Stimulated activated CD4-positive, alpha-beta T cell treated with anti-CD3 and anti-CD28 coated beads, Interleukin-1b, Interleukin-23, amount 100 ng/mL, for 48 hours (primary cell): ENCODE results near the gene SMPD1.
A peak's percentile ranks its signal among the peaks of the same experiment; 100 is the strongest.

Experiments
- DNase-seq: peaks from one replicate; pipeline ENCODE4 v3.0.0-alpha.2; 2020

SMPD1 gene

DNA sequence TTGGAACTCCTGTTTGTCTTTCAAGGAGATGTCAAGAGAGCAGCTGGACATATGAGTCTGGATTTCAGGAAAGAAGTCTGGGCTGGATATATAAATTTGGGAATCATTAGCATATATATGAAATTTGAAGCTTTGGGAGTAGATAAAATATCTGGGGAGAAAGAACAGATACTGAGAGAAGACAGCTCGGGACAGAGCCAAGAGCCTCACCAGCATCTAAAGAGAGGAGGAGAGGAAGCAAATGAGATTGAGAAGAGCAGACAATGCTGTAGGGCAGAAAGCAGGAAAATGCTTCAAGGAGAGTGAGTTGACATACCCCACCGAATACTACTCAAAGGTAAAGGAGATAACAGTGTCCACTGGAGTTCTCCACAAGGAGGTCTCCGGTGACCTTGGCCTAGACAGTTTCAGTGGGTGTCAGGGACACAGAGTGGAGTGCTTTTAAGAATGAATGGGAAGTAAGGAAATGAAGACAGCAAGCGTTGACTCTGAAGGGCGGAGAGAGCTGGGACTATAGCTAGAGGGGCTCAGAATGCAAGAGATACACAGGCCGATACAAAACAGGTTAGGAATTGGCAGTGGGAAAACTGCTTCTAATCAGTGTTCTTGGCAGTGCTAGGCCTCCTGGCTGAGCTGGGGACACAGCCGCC is 27.8 kb downstream of the SMPD1 start:
- no peak for DNase-seq

DNA sequence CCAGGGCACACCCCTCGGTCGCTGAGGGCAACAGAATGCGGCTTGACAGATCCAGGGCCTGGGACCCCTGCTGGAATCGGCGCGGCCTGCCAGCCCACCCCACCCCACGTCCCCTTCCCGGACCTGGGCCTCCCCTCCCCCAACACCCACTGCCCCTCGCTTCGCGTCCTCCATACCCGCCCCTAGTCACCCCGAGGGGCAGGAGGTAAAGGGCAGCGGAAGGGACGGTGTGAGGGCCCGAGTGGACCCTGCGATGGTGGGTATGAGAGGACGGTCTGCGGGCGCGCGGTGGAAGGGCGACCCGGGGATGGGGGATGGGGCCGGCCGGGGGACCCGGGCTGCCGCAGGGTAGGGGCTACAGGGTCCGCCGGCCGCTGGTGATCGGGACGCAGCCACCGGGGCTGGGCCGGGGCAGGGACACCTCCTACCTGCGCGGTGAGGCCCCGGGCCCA is 28.3 kb downstream of the SMPD1 start:
- no peak for DNase-seq

- DNase-seq: peak; percentile 57
Measured at GRCh38 chr11:6419009-6419631, 28.8 kb downstream of the SMPD1 start, which contains the start of gene APBB1. Gene APBB1 (minus strand): TSS chr11:6419094. CDS start chr11:6411347, 7,747 bp downstream.

GRCh38 chr11:6420677-6421076 is 30.4 kb downstream of the SMPD1 start:
- DNase-seq: no peak

DNA sequence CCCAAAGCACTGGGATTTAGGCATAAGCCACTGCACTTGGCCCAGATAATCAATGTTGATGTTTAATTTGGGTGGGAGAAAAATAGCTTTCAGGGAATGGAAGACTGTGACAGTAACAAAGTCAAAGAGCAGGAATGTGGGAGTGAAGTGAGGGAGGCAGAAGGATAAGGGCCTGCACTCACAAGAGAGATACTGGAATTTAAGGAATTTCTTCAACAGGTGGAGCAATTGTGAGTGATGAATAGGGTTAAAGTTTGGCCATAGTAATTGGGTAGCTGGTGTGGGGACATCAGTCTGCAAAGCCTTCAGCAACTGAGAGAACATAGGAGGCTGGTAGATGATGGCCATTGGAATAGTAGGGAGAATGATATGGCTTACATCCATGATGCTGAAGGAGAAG is 37.2 kb downstream of the SMPD1 start:
- DNase-seq: no peak

- DNase-seq: no peak
Measured at GRCh38 chr11:6431861-6432260, 41.6 kb downstream of the SMPD1 start.

DNA sequence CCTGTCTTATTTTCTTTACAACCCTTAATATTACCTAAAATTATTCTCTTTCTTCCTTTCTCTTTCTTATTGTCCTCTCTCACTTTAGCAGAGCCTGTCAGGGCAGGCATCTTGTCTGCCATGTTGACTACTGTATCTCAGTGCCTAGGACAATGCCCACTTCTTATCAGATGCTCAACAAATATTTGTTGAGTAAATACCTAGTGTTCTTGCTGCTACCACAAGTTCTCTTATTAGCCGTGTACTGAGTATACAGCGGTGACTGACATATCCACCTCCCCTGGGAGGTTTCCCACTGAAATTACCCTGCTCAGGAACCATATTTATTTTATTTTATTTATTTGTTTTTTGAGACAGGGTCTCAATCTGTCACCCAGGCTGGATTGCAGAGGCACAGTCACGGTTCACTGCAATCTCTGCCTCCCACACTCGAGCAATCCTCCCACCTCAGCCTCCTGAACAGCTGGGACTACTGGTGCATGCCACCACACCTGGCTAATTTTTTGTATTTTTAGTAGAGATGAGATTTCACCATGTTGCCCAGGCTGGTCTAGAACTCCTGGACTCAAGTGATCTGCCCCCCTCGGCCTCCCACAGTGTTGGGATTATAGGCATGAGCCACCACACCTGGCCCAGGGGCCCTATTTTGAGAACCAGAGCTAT is 43.9 kb downstream of the SMPD1 start:
- no peak for DNase-seq

DNA sequence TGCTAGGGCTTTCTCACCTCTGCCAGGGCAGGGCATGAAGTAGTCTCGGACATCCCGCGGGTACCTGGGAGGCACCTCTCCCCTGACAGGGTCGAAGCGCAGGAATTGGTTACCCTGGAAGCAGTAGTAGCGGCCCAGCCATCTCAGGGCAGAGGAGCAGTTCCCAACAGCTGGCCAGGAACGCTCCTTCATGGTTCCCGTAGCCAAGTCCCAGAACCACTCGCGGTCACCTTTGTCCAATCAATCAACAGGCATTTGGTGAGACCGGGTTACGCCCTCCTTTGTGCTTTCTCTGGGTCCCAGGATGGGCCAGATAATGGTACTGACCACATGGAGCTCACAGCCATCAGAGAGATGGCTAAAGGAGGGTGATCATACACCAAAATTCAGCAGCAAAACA is 47.1 kb downstream of the SMPD1 start:
- no peak for DNase-seq

- DNase-seq: no peak
Measured at GRCh38 chr11:6437993-6438392, 47.7 kb downstream of the SMPD1 start.

GRCh38 chr11:6438979-6439571 is 48.8 kb downstream of the SMPD1 start:
- DNase-seq: peak; percentile 28

GRCh38 chr11:6440906-6441358 is 50.7 kb downstream of the SMPD1 start, which contains the start of gene HPX:
Gene HPX (minus strand): TSS chr11:6440987. CDS start chr11:6440963, 24 bp downstream.
- DNase-seq: no peak

DNA sequence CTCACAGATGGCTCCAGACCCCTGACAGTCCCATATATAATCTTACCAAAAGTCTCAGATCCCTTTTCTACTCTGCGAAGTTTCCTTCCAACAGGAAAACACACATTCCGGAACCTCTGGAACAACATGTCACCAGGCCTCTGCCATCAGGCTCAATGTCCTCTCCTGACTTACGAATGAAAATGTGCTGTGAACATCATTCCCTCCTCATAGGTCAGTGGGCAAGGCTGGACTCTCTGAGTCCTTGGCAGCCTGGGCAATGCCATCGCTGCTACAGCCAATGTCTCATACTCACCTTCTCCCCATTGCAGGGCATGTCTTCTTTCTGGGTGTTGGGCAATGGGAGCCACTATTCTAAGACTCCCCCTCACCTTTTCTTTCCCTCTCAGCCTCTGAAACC is 52.2 kb downstream of the SMPD1 start:
- no peak for DNase-seq

DNA sequence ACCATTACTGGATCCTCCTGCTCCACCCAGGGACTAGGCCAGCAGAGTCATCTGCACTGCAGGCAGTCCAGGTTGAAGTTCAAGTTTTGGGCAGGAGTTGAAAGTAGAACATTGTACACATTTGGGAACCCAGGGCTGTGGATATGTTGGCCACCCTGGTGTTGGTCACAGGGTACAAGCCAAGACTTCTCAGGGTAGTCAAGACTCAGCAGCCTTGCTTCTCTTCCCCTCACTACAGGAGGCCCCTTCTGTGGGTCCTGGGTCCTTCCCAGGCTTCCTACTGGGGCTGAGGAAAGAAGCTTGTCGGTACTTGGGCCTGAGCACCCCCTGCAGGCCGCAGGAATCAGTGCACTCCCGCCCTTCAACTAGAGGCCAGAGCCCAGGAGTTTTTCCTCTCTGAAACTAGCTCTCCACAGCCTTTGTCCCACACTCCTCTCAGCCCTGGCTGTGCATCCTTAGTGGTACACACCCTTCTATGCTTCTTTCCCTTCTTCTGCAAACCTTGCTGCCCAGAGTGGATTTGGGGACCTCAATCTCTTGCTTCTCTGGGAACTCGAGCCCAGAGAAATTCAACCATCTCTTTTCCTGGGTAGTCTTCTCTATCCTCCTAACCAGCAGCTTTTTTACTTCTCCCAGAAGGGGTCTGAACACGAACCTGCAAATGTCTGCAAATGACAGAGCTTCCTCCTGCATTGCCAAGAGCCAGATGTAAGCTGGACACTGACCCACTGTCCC is 53.2 kb downstream of the SMPD1 start:
- DNase-seq: peak; percentile 46
